ENCODE measurements around the gene KCND2.
"Not testable (repeated sequence)": the region's sequence is repeated elsewhere in the genome, so short reads cannot be mapped to it uniquely, and the experiment has no call there.

KCND2 gene

GRCh38 chr7:120272701-120273475 lies at the start of gene KCND2:
Gene KCND2 (plus strand): TSS chr7:120273175.
- peak; percentile 57 for DNase-seq

GRCh38 chr7:120226188-120226587 lies 46.8 kb upstream of the KCND2 start:
- no peak for DNase-seq

GRCh38 chr7:120227255-120227654 lies 45.7 kb upstream of the KCND2 start:
- no peak for DNase-seq

GRCh38 chr7:120229084-120229483 lies 43.9 kb upstream of the KCND2 start:
- DNase-seq: no peak

- no peak for DNase-seq
These were observed 39.6 kb upstream of the KCND2 start for GRCh38 chr7:120233338-120233737.

GRCh38 chr7:120240350-120240749 lies 32.6 kb upstream of the KCND2 start:
- not testable (repeated sequence) for DNase-seq

- DNase-seq: no peak
These were observed 31.0 kb upstream of the KCND2 start for GRCh38 chr7:120241973-120242372.

GRCh38 chr7:120254845-120255244 lies 18.1 kb upstream of the KCND2 start:
- no peak for DNase-seq

- DNase-seq: no peak
These were observed 16.5 kb upstream of the KCND2 start for GRCh38 chr7:120256344-120257070.

GRCh38 chr7:120259386-120259785 lies 13.6 kb upstream of the KCND2 start:
- DNase-seq: no peak

GRCh38 chr7:120260111-120260510 lies 12.9 kb upstream of the KCND2 start:
- DNase-seq: no peak

- DNase-seq: peak; percentile 59
These were observed 714 bp upstream of the KCND2 start for GRCh38 chr7:120272261-120272660.

GRCh38 chr7:120273476-120273975 lies 551 bp downstream of the KCND2 start:
- peak; percentile 72 for DNase-seq

GRCh38 chr7:120274482-120274881 lies 1.5 kb downstream of the KCND2 start:
- DNase-seq: no peak

- DNase-seq: no peak
These were observed 1.9 kb downstream of the KCND2 start for GRCh38 chr7:120274899-120275298.

- no peak for DNase-seq
These were observed 3.7 kb downstream of the KCND2 start for GRCh38 chr7:120276720-120277119.

- no peak for DNase-seq
These were observed 5.8 kb downstream of the KCND2 start for GRCh38 chr7:120278773-120279172.

GRCh38 chr7:120280743-120281142 lies 7.8 kb downstream of the KCND2 start:
- no peak for DNase-seq

- no peak for DNase-seq
These were observed 20.1 kb downstream of the KCND2 start for GRCh38 chr7:120293027-120293426.

- no peak for DNase-seq
These were observed 29.2 kb downstream of the KCND2 start for GRCh38 chr7:120302190-120302589.

GRCh38 chr7:120303105-120303504 lies 30.1 kb downstream of the KCND2 start:
- no peak for DNase-seq

GRCh38 chr7:120304674-120305073 lies 31.7 kb downstream of the KCND2 start:
- DNase-seq: no peak

- DNase-seq: no peak
These were observed 35.1 kb downstream of the KCND2 start for GRCh38 chr7:120307991-120308545.
